ENCODE measurements around the gene TRAF2.

GRCh38 chr9:136838314-136839228 is 47.7 kb upstream of the TRAF2 start:
- TF ChIP-seq, protein P1, sequence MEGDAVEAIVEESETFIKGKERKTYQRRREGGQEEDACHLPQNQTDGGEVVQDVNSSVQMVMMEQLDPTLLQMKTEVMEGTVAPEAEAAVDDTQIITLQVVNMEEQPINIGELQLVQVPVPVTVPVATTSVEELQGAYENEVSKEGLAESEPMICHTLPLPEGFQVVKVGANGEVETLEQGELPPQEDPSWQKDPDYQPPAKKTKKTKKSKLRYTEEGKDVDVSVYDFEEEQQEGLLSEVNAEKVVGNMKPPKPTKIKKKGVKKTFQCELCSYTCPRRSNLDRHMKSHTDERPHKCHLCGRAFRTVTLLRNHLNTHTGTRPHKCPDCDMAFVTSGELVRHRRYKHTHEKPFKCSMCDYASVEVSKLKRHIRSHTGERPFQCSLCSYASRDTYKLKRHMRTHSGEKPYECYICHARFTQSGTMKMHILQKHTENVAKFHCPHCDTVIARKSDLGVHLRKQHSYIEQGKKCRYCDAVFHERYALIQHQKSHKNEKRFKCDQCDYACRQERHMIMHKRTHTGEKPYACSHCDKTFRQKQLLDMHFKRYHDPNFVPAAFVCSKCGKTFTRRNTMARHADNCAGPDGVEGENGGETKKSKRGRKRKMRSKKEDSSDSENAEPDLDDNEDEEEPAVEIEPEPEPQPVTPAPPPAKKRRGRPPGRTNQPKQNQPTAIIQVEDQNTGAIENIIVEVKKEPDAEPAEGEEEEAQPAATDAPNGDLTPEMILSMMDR (IDR thresholded peaks at IDR 0.05; ENCODE audit: control extremely low read depth in 1 of 3, insufficient read depth in 1 of 3, low read depth in 1 of 3, low read length in 3 of 3) = no peak
- no peak; the same call in 1 of the 2 replicates for TF ChIP-seq POLR2AphosphoS5 (IDR thresholded peaks at IDR 0.05; ENCODE audit: low read depth, low read length)
- TF ChIP-seq TAF1 (IDR thresholded peaks at IDR 0.05; ENCODE audit: low read depth, low read length) = no peak
- TF ChIP-seq POLR2A (IDR thresholded peaks at IDR 0.05; ENCODE audit: control extremely low read depth in 1 of 2, low read depth in 2 of 2, low read length in 2 of 2) = peak in 1 of 2 experiments; percentile 13; a peak in 1 of 3 replicates
- no peak for TF ChIP-seq SP4 (IDR thresholded peaks at IDR 0.05; ENCODE audit: low read length)
- no peak for TF ChIP-seq EP300 (IDR thresholded peaks at IDR 0.05; ENCODE audit: borderline replicate concordance in 1 of 2, low read depth in 2 of 2, low read length in 2 of 2)
- TF ChIP-seq EZH2 (IDR thresholded peaks at IDR 0.05; ENCODE audit: low read depth, low read length, severe bottlenecking) = no peak
- TF ChIP-seq, protein P2, sequence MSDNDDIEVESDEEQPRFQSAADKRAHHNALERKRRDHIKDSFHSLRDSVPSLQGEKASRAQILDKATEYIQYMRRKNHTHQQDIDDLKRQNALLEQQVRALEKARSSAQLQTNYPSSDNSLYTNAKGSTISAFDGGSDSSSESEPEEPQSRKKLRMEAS (IDR thresholded peaks at IDR 0.05) = no peak
- no peak for TF ChIP-seq MAFK (IDR thresholded peaks at IDR 0.05; ENCODE audit: low read depth, low read length)
- no peak for TF ChIP-seq HDAC6 (IDR thresholded peaks at IDR 0.05; ENCODE audit: low read depth, low read length)
- no peak for TF ChIP-seq NANOG (IDR thresholded peaks at IDR 0.05; ENCODE audit: insufficient read depth, low read depth, low read length, poor library complexity, severe bottlenecking)
- TF ChIP-seq, protein P3, sequence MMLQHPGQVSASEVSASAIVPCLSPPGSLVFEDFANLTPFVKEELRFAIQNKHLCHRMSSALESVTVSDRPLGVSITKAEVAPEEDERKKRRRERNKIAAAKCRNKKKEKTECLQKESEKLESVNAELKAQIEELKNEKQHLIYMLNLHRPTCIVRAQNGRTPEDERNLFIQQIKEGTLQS (IDR thresholded peaks at IDR 0.05; ENCODE audit: insufficient read depth, low read depth, low read length) = no peak

Data from H1 (cell line).